HEK293 (cell line): Measurements from ENCODE around the gene SLC25A11.

ENCODE experiments used
- GLIS1 ChIP-seq: fragments of 450-650 bp; formaldehyde crosslinking; IDR thresholded peaks from 2 replicates; pipeline ENCODE4 v1.5.1; 2016; ENCODE audit warnings: missing biosample characterization, missing genetic modification characterization
- KLF9 ChIP-seq: fragments of 450-650 bp; formaldehyde crosslinking; IDR thresholded peaks from 2 replicates; pipeline ENCODE4 v1.5.1; 2016; ENCODE audit warnings: missing biosample characterization, missing genetic modification characterization, low read depth
- PATZ1 ChIP-seq: fragments of 450-650 bp; formaldehyde crosslinking; IDR thresholded peaks from 2 replicates; pipeline ENCODE4 v1.5.1; 2016; ENCODE audit warnings: missing biosample characterization, missing genetic modification characterization
- PRDM10 ChIP-seq: fragments of 450-650 bp; formaldehyde crosslinking; IDR thresholded peaks from 2 replicates; pipeline ENCODE4 v1.5.1; 2016; ENCODE audit warnings: missing biosample characterization, missing genetic modification characterization
- ZBTB11 ChIP-seq: fragments of 450-650 bp; formaldehyde crosslinking; conservative IDR thresholded peaks from 2 replicates; pipeline ENCODE4 v1.5.1; 2016; ENCODE audit warnings: low read depth, missing biosample characterization, missing genetic modification characterization
- ZBTB17 ChIP-seq: fragments of 450-650 bp; formaldehyde crosslinking; IDR thresholded peaks from 2 replicates; pipeline ENCODE4 v1.5.1; 2016; ENCODE audit warnings: missing biosample characterization, missing genetic modification characterization
- ZBTB26 ChIP-seq: fragments of 450-650 bp; formaldehyde crosslinking; optimal IDR thresholded peaks from 2 replicates; pipeline ENCODE3; 2016; ENCODE audit warnings: missing biosample characterization, mild to moderate bottlenecking, missing genetic modification characterization
- ZBTB44 ChIP-seq: fragments of 450-650 bp; IDR thresholded peaks from 2 replicates; pipeline ENCODE4 v1.5.1; 2018; ENCODE audit warnings: missing biosample characterization, mild to moderate bottlenecking, missing genetic modification characterization
- ZBTB48 ChIP-seq: fragments of 450-650 bp; formaldehyde crosslinking; IDR thresholded peaks from 2 replicates; pipeline ENCODE4 v1.5.1; 2016; ENCODE audit warnings: missing biosample characterization, missing genetic modification characterization
- ZFP37 ChIP-seq: fragments of 450-650 bp; formaldehyde crosslinking; IDR thresholded peaks from 2 replicates; pipeline ENCODE4 v1.5.1; 2016; ENCODE audit warnings: missing biosample characterization, missing genetic modification characterization
- ZNF132 ChIP-seq: fragments of 450-650 bp; formaldehyde crosslinking; IDR thresholded peaks from 2 replicates; pipeline ENCODE4 v1.5.1; 2017; ENCODE audit warnings: missing biosample characterization, missing genetic modification characterization, borderline replicate concordance
- ZNF157 ChIP-seq: fragments of 450-650 bp; formaldehyde crosslinking; IDR thresholded peaks from 2 replicates; pipeline ENCODE4 v1.5.1; 2016; ENCODE audit warnings: missing biosample characterization, missing genetic modification characterization
- ZNF202 ChIP-seq: fragments of 450-650 bp; formaldehyde crosslinking; IDR thresholded peaks from 2 replicates; pipeline ENCODE4 v1.5.1; 2016; ENCODE audit warnings: missing biosample characterization, missing genetic modification characterization, borderline replicate concordance
- ZNF341 ChIP-seq: fragments of 450-650 bp; formaldehyde crosslinking; IDR thresholded peaks from 2 replicates; pipeline ENCODE4; 2016; ENCODE audit warnings: low read depth, missing biosample characterization, missing genetic modification characterization
- ZNF398 ChIP-seq: fragments of 450-650 bp; formaldehyde crosslinking; IDR thresholded peaks from 2 replicates; pipeline ENCODE4 v1.5.1; 2017; ENCODE audit warnings: missing biosample characterization, missing genetic modification characterization
- ZNF488 ChIP-seq: fragments of 450-650 bp; formaldehyde crosslinking; IDR thresholded peaks from 2 replicates; pipeline ENCODE4 v1.5.1; 2016; ENCODE audit warnings: missing biosample characterization, missing genetic modification characterization
- ZNF513 ChIP-seq: fragments of 450-650 bp; IDR thresholded peaks from 2 replicates; pipeline ENCODE4 v1.5.1; 2018; ENCODE audit warnings: missing biosample characterization, missing genetic modification characterization
- ZNF600 ChIP-seq: fragments of 450-650 bp; formaldehyde crosslinking; IDR thresholded peaks from 2 replicates; pipeline ENCODE4 v1.5.1; 2016; ENCODE audit warnings: missing biosample characterization, missing genetic modification characterization
- ZNF623 ChIP-seq: fragments of 450-650 bp; formaldehyde crosslinking; IDR thresholded peaks from 2 replicates; pipeline ENCODE4 v1.5.1; 2016; ENCODE audit warnings: missing biosample characterization, missing genetic modification characterization
- ZNF747 ChIP-seq: fragments of 450-650 bp; formaldehyde crosslinking; IDR thresholded peaks from 2 replicates; pipeline ENCODE4 v1.5.1; 2016; ENCODE audit warnings: missing biosample characterization, missing genetic modification characterization
- ZNF830 ChIP-seq: fragments of 450-650 bp; IDR thresholded peaks from 2 replicates; pipeline ENCODE4 v1.5.0; 2018; ENCODE audit warnings: missing biosample characterization, missing genetic modification characterization, low read depth, mild to moderate bottlenecking, moderate library complexity

The SLC25A11 gene

GRCh38 chr17:4986951-4987766 is 47.3 kb upstream of the SLC25A11 start, which contains the start of gene CAMTA2 (continued):
- TF ChIP-seq ZBTB17 (tag by site-specific recombination) (peak; percentile 86), ZNF830 (tag by site-specific recombination) (no peak), ZBTB48 (tag by site-specific recombination) (peak; percentile 99), PRDM10 (peak; percentile 77), ZNF202 (tag by site-specific recombination) (no peak), ZNF132 (tag by site-specific recombination) (no peak), KLF9 (tag by site-specific recombination) (peak; percentile 65; the same call in 1 of the 2 replicates), ZNF600 (tag by site-specific recombination) (peak; percentile 89), GLIS1 (tag by site-specific recombination) (peak; percentile 99), ZFP37 (tag by site-specific recombination) (peak; percentile 57; the same call in 1 of the 2 replicates), ZNF513 (tag by site-specific recombination) (no peak), ZBTB11 (tag by site-specific recombination) (peak; percentile 87), ZNF398 (tag by site-specific recombination) (peak; percentile 90), ZBTB26 (tag by site-specific recombination) (peak; percentile 96), ZNF157 (tag by site-specific recombination) (no peak), ZNF488 (tag by site-specific recombination) (peak; percentile 17; the same call in 1 of the 2 replicates), ZNF341 (peak; percentile 100), ZBTB44 (peak; percentile 43; the same call in 1 of the 2 replicates), ZNF623 (tag by site-specific recombination) (0 out of 2 replicates have a peak, but pooled peaks have one; percentile 12), PATZ1 (tag by site-specific recombination) (peak; percentile 95), ZNF747 (tag by site-specific recombination) (no peak)
